ENCODE results near the gene RAPSN. TPM values are rescaled to one million over a fixed set of nuclear protein-coding genes. Genes with fewer than 3 reads are reported as not detected.
A peak's percentile ranks its signal among the peaks of the same experiment; 100 is the strongest.

The RAPSN gene
- total RNA-seq, 3 donors from 2014 or later, result 0.64 TPM; not detected in 2

DNA sequence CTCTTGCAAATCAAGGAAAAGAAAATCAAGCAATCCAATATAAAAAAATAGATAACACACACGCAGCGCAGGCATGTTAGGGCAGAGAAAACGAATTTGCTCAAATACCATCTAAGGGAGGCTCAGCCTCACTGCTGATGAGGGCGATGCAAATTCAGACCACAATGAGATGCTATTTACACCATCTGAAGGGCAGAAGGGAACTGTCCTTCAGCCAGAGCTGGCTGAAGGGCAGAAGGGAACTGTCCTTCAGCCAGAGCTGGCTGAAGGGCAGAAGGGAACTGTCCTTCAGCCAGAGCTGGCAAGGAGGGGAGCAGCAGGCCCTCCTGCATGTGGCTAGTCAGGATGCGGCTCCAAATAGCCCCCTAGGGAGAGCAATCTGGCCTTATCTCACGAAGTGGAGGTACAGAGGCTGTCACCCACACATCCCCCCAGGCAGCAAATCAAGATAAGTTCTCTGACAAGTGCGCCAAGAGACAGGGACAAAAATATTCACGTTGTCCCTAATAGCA, 48.1 kb downstream of the RAPSN start:
- Histone ChIP-seq H3K27ac (peak overlapping the region; percentile 88 to 92), H3K4me3 (peak overlapping the region; percentile 45 to 77 (median 63)), H3K9me3 (no peaks in the 10 kb centered on the region), H3K27me3 (no peaks in the 10 kb centered on the region), H3K36me3 (no peaks in the 10 kb centered on the region), H3K4me1 (peaks cover 0 to 3% of the 10 kb centered on the region in 2 donors)
- TF ChIP-seq POLR2A (IDR thresholded peaks at IDR 0.05), result no peak
- TF ChIP-seq POLR2AphosphoS5 (IDR thresholded peaks at IDR 0.05), result no peak
- TF ChIP-seq, protein P1, sequence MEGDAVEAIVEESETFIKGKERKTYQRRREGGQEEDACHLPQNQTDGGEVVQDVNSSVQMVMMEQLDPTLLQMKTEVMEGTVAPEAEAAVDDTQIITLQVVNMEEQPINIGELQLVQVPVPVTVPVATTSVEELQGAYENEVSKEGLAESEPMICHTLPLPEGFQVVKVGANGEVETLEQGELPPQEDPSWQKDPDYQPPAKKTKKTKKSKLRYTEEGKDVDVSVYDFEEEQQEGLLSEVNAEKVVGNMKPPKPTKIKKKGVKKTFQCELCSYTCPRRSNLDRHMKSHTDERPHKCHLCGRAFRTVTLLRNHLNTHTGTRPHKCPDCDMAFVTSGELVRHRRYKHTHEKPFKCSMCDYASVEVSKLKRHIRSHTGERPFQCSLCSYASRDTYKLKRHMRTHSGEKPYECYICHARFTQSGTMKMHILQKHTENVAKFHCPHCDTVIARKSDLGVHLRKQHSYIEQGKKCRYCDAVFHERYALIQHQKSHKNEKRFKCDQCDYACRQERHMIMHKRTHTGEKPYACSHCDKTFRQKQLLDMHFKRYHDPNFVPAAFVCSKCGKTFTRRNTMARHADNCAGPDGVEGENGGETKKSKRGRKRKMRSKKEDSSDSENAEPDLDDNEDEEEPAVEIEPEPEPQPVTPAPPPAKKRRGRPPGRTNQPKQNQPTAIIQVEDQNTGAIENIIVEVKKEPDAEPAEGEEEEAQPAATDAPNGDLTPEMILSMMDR (IDR thresholded peaks at IDR 0.05), result no peak
- intact Hi-C loops (cut with DNase I; ENCODE audit: low total_unique reads), result no loop called here
- no peak for DNase-seq (ENCODE audit: low spot score in 2 of 2)

GRCh38 chr11:47399860-47400767, 48.8 kb downstream of the RAPSN start:
- H3K36me3 ChIP-seq, result no peaks in the 10 kb centered on the region
- H3K27me3 ChIP-seq, result no peaks in the 10 kb centered on the region
- TF ChIP-seq POLR2A (IDR thresholded peaks at IDR 0.05), result no peak
- TF ChIP-seq, protein P1 (IDR thresholded peaks at IDR 0.05), result no peak
- TF ChIP-seq POLR2AphosphoS5 (IDR thresholded peaks at IDR 0.05), result no peak
- peak overlapping the region; percentile 45 to 77 (median 63) for H3K4me3 ChIP-seq
- DNase-seq (ENCODE audit: low spot score in 2 of 2), result no peak
- H3K9me3 ChIP-seq, result no peaks in the 10 kb centered on the region
- peaks cover 0 to 3% of the 10 kb centered on the region in 2 donors for H3K4me1 ChIP-seq
- peak overlapping the region; percentile 88 to 92 for H3K27ac ChIP-seq
- intact Hi-C loops (cut with DNase I; ENCODE audit: low total_unique reads), result no loop called here

- no peak for DNase-seq (ENCODE audit: low spot score in 2 of 2)
- TF ChIP-seq, protein P1 (IDR thresholded peaks at IDR 0.05), result no peak
- no peak for TF ChIP-seq POLR2AphosphoS5 (IDR thresholded peaks at IDR 0.05)
- TF ChIP-seq POLR2A (IDR thresholded peaks at IDR 0.05), result no peak
- H3K9me3 ChIP-seq, result no peaks in the 10 kb centered on the region
- H3K4me1 ChIP-seq, result peaks cover 0 to 3% of the 10 kb centered on the region in 2 donors
- no peaks in the 10 kb centered on the region for H3K36me3 ChIP-seq
- intact Hi-C loops (cut with DNase I; ENCODE audit: low total_unique reads), result no loop called here
- no peak overlapping the region for H3K27ac ChIP-seq
- no peak overlapping the region for H3K4me3 ChIP-seq
- no peaks in the 10 kb centered on the region for H3K27me3 ChIP-seq
Observed at GRCh38 chr11:47398551-47398950, 50.4 kb downstream of the RAPSN start.

DNA sequence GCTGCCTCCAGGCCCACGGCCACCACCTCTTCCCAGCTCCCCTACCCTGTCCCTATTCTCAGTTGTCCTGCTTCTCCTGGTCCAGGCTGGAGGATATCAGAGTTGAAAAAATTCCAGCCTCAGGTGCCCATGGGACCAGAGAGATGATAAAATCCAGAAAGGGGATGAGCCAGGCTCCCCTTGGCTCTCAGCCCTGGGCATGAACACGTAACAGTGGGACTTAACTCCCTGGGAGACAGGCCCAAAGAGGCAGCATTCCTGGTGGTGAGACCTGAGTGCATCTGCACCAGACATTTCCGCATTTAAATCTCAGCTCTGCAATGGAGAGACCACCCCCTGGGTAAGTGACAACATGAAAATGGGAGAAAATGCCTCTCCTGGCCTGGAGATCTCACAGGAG, 50.9 kb downstream of the RAPSN start:
- no peak overlapping the region for H3K4me3 ChIP-seq
- H3K27ac ChIP-seq, result no peak overlapping the region
- TF ChIP-seq POLR2AphosphoS5 (IDR thresholded peaks at IDR 0.05), result no peak
- TF ChIP-seq, protein P1 (IDR thresholded peaks at IDR 0.05), result no peak
- no peak for TF ChIP-seq POLR2A (IDR thresholded peaks at IDR 0.05)
- DNase-seq (ENCODE audit: low spot score in 2 of 2), result no peak
- H3K4me1 ChIP-seq, result peaks cover 0 to 3% of the 10 kb centered on the region in 2 donors
- no peaks in the 10 kb centered on the region for H3K36me3 ChIP-seq
- no peaks in the 10 kb centered on the region for H3K9me3 ChIP-seq
- intact Hi-C loops (cut with DNase I; ENCODE audit: low total_unique reads), result no loop called here
- no peaks in the 10 kb centered on the region for H3K27me3 ChIP-seq

GRCh38 chr11:47396049-47396320, 53.0 kb downstream of the RAPSN start:
- Histone ChIP-seq H3K4me1 (peaks cover 0 to 3% of the 10 kb centered on the region in 2 donors), H3K27ac (peak overlapping the region in 1 of 2 donors; percentile 88), H3K9me3 (no peaks in the 10 kb centered on the region), H3K4me3 (no peak overlapping the region), H3K36me3 (no peaks in the 10 kb centered on the region), H3K27me3 (no peaks in the 10 kb centered on the region)
- TF ChIP-seq, protein P1 (IDR thresholded peaks at IDR 0.05), result no peak
- no peak for TF ChIP-seq POLR2AphosphoS5 (IDR thresholded peaks at IDR 0.05)
- no peak for TF ChIP-seq POLR2A (IDR thresholded peaks at IDR 0.05)
- no peak for DNase-seq (ENCODE audit: low spot score in 2 of 2)
- intact Hi-C loops (cut with DNase I; ENCODE audit: low total_unique reads), result no loop called here
